HepG2 (cell line): ENCODE results near the gene SMURF1. TPM values are rescaled to one million over a fixed set of nuclear protein-coding genes. Genes with fewer than 3 reads are reported as not detected.

Source experiments
- DMAP1 ChIP-seq: IDR thresholded peaks from 2 replicates; pipeline ENCODE4 v1.6.1; 2016
- ERF ChIP-seq: IDR thresholded peaks from 2 replicates; pipeline ENCODE4 v1.6.1; 2018; ENCODE audit warnings: missing biosample characterization, missing genetic modification reagents
- GABPB1 ChIP-seq: IDR thresholded peaks from 2 replicates; pipeline ENCODE4 v1.6.1; 2016; ENCODE audit warnings: mild to moderate bottlenecking, missing genetic modification reagents, moderate library complexity, missing compliant biosample characterization
- HDAC1 ChIP-seq: sonication (generic); formaldehyde crosslinking; IDR thresholded peaks from 2 replicates; pipeline ENCODE4 v1.5.1; 2020; ENCODE audit warnings: mild to moderate bottlenecking, missing genetic modification reagents
- IRF2 ChIP-seq: IDR thresholded peaks from 2 replicates; pipeline ENCODE4 v1.6.1; 2018; ENCODE audit warnings: missing genetic modification reagents, missing compliant biosample characterization
- PAWR ChIP-seq: sonication (generic); formaldehyde crosslinking; IDR thresholded peaks from 2 replicates; pipeline ENCODE4 v1.4.0; 2020; ENCODE audit warnings: missing genetic modification reagents, mild to moderate bottlenecking, borderline replicate concordance
- SOX13 ChIP-seq, 3 experiments: fragments of 450-650 bp in 1 of 3; sonication (generic) in 1 of 3; formaldehyde crosslinking in 1 of 3; IDR thresholded peaks in 2 of 3; conservative IDR thresholded peaks in 1 of 3; 2 replicates each; pipeline versions ENCODE4 v1.5.0 to v1.6.1; 2016 to 2020; ENCODE audit warnings: antibody characterized with exemption in 1 of 3, mild to moderate bottlenecking in 1 of 3, missing compliant biosample characterization in 1 of 3, missing genetic modification reagents in 1 of 3, moderate library complexity in 1 of 3
- SRSF9 ChIP-seq: fragments of 200-400 bp; formaldehyde crosslinking; IDR thresholded peaks from 2 replicates; pipeline ENCODE4 v1.6.1; 2018; ENCODE audit warnings: borderline replicate concordance, mild to moderate bottlenecking, low read depth, low read length; ENCODE audit not compliant: insufficient read depth, poor library complexity, severe bottlenecking
- ZMYM4 ChIP-seq: sonication (generic); formaldehyde crosslinking; IDR thresholded peaks from 2 replicates; pipeline ENCODE4 v1.8.1; 2023; ENCODE audit warnings: mild to moderate bottlenecking, missing genetic modification reagents
- ZNF335 ChIP-seq: sonication (generic); formaldehyde crosslinking; IDR thresholded peaks from 2 replicates; pipeline ENCODE4 v1.4.0; 2020; ENCODE audit warnings: missing genetic modification reagents
- ZNF430 ChIP-seq: sonication (generic); formaldehyde crosslinking; IDR thresholded peaks from 2 replicates; pipeline ENCODE4 v1.9.0; 2021; ENCODE audit warnings: mild to moderate bottlenecking, missing genetic modification reagents
- ZNF556 ChIP-seq: sonication (generic); formaldehyde crosslinking; IDR thresholded peaks from 2 replicates; pipeline ENCODE4 v1.4.0; 2020; ENCODE audit warnings: mild to moderate bottlenecking, missing genetic modification reagents, borderline replicate concordance
- polyA plus RNA-seq, 8 experiments: library from polyadenylated mRNA; depleted of rRNA in 3 of 8; stranded (reverse) in 7 of 8; unstranded in 1 of 8; fragments of >200 nt; fragmentation: Illumina TruSeq in 4 of 8; extraction: Trizol in 4 of 8; gene quantifications; 2 replicates each; pipeline versions ENCODE4 v1.2.1 to v1.2.3, GENCODE V29; 2011 to 2016; ENCODE audit warnings: low read depth in 4 of 8, missing spikeins in 1 of 8, mixed read lengths in 1 of 8; ENCODE audit not compliant: insufficient read depth in 1 of 8
- total RNA-seq, 5 experiments: library from RNA; depleted of rRNA; stranded (reverse); fragments of >200 nt; fragmentation: Illumina TruSeq; extraction: Trizol; gene quantifications; 2 replicates each; pipeline ENCODE4 v1.2.3, GENCODE V29; 2016; ENCODE audit warnings: low read depth in 1 of 5
- TF ChIP-seq, protein P1 (sequence below): sonication (generic); formaldehyde crosslinking; IDR thresholded peaks from 2 replicates; pipeline ENCODE4 v1.5.0; 2020; ENCODE audit warnings: missing genetic modification reagents
- TF ChIP-seq, protein P2 (sequence below): sonication (generic); formaldehyde crosslinking; IDR thresholded peaks from 2 replicates; pipeline ENCODE4 v1.5.0; 2020; ENCODE audit warnings: missing genetic modification reagents
- TF ChIP-seq, protein P3 (sequence below): sonication (generic); formaldehyde crosslinking; IDR thresholded peaks from 2 replicates; pipeline ENCODE4 v1.4.0; 2020; ENCODE audit warnings: missing genetic modification reagents, mild to moderate bottlenecking, borderline replicate concordance
- TF ChIP-seq, protein P4 (sequence below): sonication (generic); formaldehyde crosslinking; IDR thresholded peaks from 2 replicates; pipeline ENCODE4 v1.5.0; 2020; ENCODE audit warnings: mild to moderate bottlenecking, missing genetic modification reagents, borderline replicate concordance
- TF ChIP-seq, protein P5 (sequence below): sonication (generic); formaldehyde crosslinking; conservative IDR thresholded peaks from 2 replicates; pipeline ENCODE4 v1.4.0; 2020; ENCODE audit warnings: missing genetic modification reagents

SMURF1 gene
- total and polyA plus RNA-seq, 2 of the 13 experiments (the other 11 are each of a cell fraction or from before 2014, with no cell fraction given) = 8.3 to 11.1 TPM

DNA sequence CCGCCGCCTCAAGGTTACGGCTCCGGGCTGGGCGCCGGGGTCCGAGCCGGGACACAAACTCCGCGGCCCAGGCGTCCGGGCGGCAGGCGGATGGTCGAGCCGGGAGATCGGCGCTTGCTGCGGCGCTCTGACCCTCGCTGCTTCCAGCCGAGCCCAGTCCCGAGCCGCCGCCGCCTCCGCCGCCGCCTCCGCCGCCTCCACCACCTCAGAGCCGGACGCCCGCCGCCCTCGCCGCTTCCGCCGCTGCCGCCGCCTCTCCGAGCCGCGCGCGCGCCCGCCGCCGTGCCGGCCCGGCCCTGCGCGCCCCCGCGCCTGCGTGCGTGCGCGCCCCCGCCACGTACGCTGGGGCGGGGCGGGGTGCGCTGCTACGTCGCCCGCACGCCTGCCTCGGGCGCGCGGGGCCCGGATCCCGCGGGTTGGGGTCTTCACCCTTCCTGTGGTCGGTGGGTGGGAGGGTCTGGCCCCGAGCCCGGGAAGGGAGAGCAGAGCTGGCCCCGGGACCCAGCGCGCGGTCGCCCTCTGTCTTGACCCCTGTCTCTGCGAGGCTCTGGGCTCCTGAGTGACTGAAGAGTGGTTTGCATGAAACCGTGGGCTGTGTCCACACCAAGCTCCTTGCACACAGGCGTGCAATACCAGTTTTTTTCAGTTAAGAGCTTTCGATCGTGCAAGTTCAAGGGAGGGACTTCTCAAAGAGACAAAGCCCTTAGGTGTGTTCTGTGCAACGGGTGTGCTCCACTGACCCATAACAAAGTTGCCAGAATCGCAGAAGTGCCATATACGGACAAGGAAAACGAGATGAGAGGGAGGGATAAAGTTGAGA lies at the start of gene SMURF1 (continued):
- TF ChIP-seq, protein P1, sequence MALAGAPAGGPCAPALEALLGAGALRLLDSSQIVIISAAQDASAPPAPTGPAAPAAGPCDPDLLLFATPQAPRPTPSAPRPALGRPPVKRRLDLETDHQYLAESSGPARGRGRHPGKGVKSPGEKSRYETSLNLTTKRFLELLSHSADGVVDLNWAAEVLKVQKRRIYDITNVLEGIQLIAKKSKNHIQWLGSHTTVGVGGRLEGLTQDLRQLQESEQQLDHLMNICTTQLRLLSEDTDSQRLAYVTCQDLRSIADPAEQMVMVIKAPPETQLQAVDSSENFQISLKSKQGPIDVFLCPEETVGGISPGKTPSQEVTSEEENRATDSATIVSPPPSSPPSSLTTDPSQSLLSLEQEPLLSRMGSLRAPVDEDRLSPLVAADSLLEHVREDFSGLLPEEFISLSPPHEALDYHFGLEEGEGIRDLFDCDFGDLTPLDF (CRISPR knock-in tag) = 0 out of 2 replicates have a peak, but pooled peaks have one; percentile 24
- no peak for TF ChIP-seq ZNF335 (CRISPR knock-in tag)
- 0 out of 2 replicates have a peak, but pooled peaks have one; percentile 12 for TF ChIP-seq ZMYM4
- no peak for TF ChIP-seq PAWR (CRISPR knock-in tag)
- TF ChIP-seq, protein P2, sequence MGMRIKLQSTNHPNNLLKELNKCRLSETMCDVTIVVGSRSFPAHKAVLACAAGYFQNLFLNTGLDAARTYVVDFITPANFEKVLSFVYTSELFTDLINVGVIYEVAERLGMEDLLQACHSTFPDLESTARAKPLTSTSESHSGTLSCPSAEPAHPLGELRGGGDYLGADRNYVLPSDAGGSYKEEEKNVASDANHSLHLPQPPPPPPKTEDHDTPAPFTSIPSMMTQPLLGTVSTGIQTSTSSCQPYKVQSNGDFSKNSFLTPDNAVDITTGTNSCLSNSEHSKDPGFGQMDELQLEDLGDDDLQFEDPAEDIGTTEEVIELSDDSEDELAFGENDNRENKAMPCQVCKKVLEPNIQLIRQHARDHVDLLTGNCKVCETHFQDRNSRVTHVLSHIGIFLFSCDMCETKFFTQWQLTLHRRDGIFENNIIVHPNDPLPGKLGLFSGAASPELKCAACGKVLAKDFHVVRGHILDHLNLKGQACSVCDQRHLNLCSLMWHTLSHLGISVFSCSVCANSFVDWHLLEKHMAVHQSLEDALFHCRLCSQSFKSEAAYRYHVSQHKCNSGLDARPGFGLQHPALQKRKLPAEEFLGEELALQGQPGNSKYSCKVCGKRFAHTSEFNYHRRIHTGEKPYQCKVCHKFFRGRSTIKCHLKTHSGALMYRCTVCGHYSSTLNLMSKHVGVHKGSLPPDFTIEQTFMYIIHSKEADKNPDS (CRISPR knock-in tag) = no peak
- TF ChIP-seq, protein P3, sequence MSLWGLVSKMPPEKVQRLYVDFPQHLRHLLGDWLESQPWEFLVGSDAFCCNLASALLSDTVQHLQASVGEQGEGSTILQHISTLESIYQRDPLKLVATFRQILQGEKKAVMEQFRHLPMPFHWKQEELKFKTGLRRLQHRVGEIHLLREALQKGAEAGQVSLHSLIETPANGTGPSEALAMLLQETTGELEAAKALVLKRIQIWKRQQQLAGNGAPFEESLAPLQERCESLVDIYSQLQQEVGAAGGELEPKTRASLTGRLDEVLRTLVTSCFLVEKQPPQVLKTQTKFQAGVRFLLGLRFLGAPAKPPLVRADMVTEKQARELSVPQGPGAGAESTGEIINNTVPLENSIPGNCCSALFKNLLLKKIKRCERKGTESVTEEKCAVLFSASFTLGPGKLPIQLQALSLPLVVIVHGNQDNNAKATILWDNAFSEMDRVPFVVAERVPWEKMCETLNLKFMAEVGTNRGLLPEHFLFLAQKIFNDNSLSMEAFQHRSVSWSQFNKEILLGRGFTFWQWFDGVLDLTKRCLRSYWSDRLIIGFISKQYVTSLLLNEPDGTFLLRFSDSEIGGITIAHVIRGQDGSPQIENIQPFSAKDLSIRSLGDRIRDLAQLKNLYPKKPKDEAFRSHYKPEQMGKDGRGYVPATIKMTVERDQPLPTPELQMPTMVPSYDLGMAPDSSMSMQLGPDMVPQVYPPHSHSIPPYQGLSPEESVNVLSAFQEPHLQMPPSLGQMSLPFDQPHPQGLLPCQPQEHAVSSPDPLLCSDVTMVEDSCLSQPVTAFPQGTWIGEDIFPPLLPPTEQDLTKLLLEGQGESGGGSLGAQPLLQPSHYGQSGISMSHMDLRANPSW = no peak
- TF ChIP-seq HDAC1 (CRISPR knock-in tag) = peak; percentile 66
- no peak for TF ChIP-seq SOX13 (IDR thresholded peaks at IDR 0.05)
- TF ChIP-seq SOX13 (CRISPR knock-in tag; conservative IDR thresholded peaks at IDR 0.05 in 1 of 2, IDR thresholded peaks at IDR 0.05 in 1 of 2) = peak in 1 of 2 experiments; percentile 17; a peak in 1 of 4 replicates
- TF ChIP-seq ZNF556 (CRISPR knock-in tag) = no peak
- peak; percentile 31; the same call in 1 of the 2 replicates for TF ChIP-seq IRF2 (CRISPR knock-in tag)
- peak; percentile 59 for TF ChIP-seq DMAP1
- TF ChIP-seq, protein P4, sequence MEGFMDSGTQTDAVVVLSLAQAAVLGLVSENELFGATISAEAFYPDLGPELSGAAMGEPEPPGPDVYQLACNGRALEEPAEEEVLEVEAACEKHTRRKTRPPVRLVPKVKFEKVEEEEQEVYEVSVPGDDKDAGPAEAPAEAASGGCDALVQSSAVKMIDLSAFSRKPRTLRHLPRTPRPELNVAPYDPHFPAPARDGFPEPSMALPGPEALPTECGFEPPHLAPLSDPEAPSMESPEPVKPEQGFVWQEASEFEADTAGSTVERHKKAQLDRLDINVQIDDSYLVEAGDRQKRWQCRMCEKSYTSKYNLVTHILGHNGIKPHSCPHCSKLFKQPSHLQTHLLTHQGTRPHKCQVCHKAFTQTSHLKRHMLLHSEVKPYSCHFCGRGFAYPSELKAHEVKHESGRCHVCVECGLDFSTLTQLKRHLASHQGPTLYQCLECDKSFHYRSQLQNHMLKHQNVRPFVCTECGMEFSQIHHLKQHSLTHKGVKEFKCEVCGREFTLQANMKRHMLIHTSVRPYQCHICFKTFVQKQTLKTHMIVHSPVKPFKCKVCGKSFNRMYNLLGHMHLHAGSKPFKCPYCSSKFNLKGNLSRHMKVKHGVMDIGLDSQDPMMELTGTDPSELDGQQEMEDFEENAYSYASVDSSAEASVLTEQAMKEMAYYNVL = peak; percentile 60; the same call in 1 of the 2 replicates
- TF ChIP-seq ZNF430 = 0 out of 2 replicates have a peak, but pooled peaks have one; percentile 31
- TF ChIP-seq SRSF9 = no peak
- peak; percentile 22; the same call in 1 of the 2 replicates for TF ChIP-seq ERF (CRISPR knock-in tag)
- TF ChIP-seq GABPB1 = peak; percentile 53; the same call in 1 of the 2 replicates
- TF ChIP-seq, protein P5, sequence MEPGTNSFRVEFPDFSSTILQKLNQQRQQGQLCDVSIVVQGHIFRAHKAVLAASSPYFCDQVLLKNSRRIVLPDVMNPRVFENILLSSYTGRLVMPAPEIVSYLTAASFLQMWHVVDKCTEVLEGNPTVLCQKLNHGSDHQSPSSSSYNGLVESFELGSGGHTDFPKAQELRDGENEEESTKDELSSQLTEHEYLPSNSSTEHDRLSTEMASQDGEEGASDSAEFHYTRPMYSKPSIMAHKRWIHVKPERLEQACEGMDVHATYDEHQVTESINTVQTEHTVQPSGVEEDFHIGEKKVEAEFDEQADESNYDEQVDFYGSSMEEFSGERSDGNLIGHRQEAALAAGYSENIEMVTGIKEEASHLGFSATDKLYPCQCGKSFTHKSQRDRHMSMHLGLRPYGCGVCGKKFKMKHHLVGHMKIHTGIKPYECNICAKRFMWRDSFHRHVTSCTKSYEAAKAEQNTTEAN (CRISPR knock-in tag) = peak; percentile 92; the same call in 1 of the 2 replicates
